HepG2 (cell line): ENCODE results near the gene VSNL1. TPM values are rescaled to one million over a fixed set of nuclear protein-coding genes. Genes with fewer than 3 reads are reported as not detected.

Experiments used
- CBFB ChIP-seq: sonication (generic); formaldehyde crosslinking; IDR thresholded peaks from 2 replicates; pipeline ENCODE4 v1.4.0; 2020; ENCODE audit warnings: missing genetic modification reagents
- DRAP1 ChIP-seq: IDR thresholded peaks from 2 replicates; pipeline ENCODE4 v1.6.1; 2016; ENCODE audit warnings: missing genetic modification reagents, missing compliant biosample characterization
- E2F2 ChIP-seq: sonication (generic); formaldehyde crosslinking; IDR thresholded peaks from 2 replicates; pipeline ENCODE4 v1.4.0; 2020; ENCODE audit warnings: missing genetic modification reagents, borderline replicate concordance
- FOXK2 ChIP-seq: fragments of 450-650 bp; IDR thresholded peaks from 2 replicates; pipeline ENCODE4 v1.6.1; 2016
- FOXM1 ChIP-seq: sonication (generic); formaldehyde crosslinking; IDR thresholded peaks from 2 replicates; pipeline ENCODE4 v1.5.0; 2020; ENCODE audit warnings: missing genetic modification reagents
- ISX ChIP-seq: sonication (generic); formaldehyde crosslinking; conservative IDR thresholded peaks from 2 replicates; pipeline ENCODE4 v1.5.0; 2020; ENCODE audit warnings: missing genetic modification reagents
- KDM6A ChIP-seq: IDR thresholded peaks from 2 replicates; pipeline ENCODE4 v1.6.1; 2016; ENCODE audit warnings: low read depth
- KLF11 ChIP-seq: IDR thresholded peaks from 2 replicates; pipeline ENCODE4 v1.6.1; 2016; ENCODE audit warnings: missing compliant biosample characterization
- KLF12 ChIP-seq: sonication (generic); formaldehyde crosslinking; IDR thresholded peaks from 2 replicates; pipeline ENCODE4 v1.4.0; 2020; ENCODE audit warnings: missing genetic modification reagents, borderline replicate concordance
- LCORL ChIP-seq, 2 experiments: fragments of 450-650 bp in 1 of 2; sonication (generic) in 1 of 2; formaldehyde crosslinking in 1 of 2; IDR thresholded peaks; 2 replicates each; pipeline versions ENCODE4 v1.5.0 to v1.6.1; 2017 to 2020; ENCODE audit warnings: antibody characterized with exemption in 1 of 2, missing genetic modification reagents in 1 of 2
- MXD3 ChIP-seq: IDR thresholded peaks from 2 replicates; pipeline ENCODE4 v1.6.1; 2016; ENCODE audit warnings: mild to moderate bottlenecking, missing biosample characterization, missing genetic modification reagents
- RBAK ChIP-seq: sonication (generic); formaldehyde crosslinking; IDR thresholded peaks from 2 replicates; pipeline ENCODE4 v1.5.1; 2020; ENCODE audit warnings: mild to moderate bottlenecking, missing genetic modification reagents
- STAT5B ChIP-seq: sonication (generic); formaldehyde crosslinking; IDR thresholded peaks from 2 replicates; pipeline ENCODE4 v1.4.0; 2020; ENCODE audit warnings: missing genetic modification reagents
- YEATS4 ChIP-seq: sonication (generic); formaldehyde crosslinking; IDR thresholded peaks from 2 replicates; pipeline ENCODE4 v1.4.0; 2020; ENCODE audit warnings: missing genetic modification reagents, borderline replicate concordance
- ZC3H13 ChIP-seq: sonication (generic); formaldehyde crosslinking; IDR thresholded peaks from 2 replicates; pipeline ENCODE4 v1.8.1; 2023; ENCODE audit warnings: mild to moderate bottlenecking, missing genetic modification reagents, moderate library complexity
- ZFP37 ChIP-seq: sonication (generic); formaldehyde crosslinking; IDR thresholded peaks from 2 replicates; pipeline ENCODE4 v1.4.0; 2020; ENCODE audit warnings: missing genetic modification reagents, borderline replicate concordance
- ZNF225 ChIP-seq: sonication (generic); formaldehyde crosslinking; IDR thresholded peaks from 2 replicates; pipeline ENCODE4 v1.4.0; 2020; ENCODE audit warnings: mild to moderate bottlenecking, missing genetic modification reagents
- ZNF276 ChIP-seq: sonication (generic); formaldehyde crosslinking; IDR thresholded peaks from 2 replicates; pipeline ENCODE4 v1.4.0; 2020; ENCODE audit warnings: mild to moderate bottlenecking, low read depth, missing genetic modification reagents
- ZNF768 ChIP-seq: sonication (generic); formaldehyde crosslinking; IDR thresholded peaks from 2 replicates; pipeline ENCODE4 v1.4.0; 2020; ENCODE audit warnings: missing genetic modification reagents
- ZNF792 ChIP-seq: IDR thresholded peaks from 2 replicates; pipeline ENCODE4 v1.6.1; 2016
- polyA plus RNA-seq, 8 experiments: library from polyadenylated mRNA; depleted of rRNA in 3 of 8; stranded (reverse) in 7 of 8; unstranded in 1 of 8; fragments of >200 nt; fragmentation: Illumina TruSeq in 4 of 8; extraction: Trizol in 4 of 8; gene quantifications; 2 replicates each; pipeline versions ENCODE4 v1.2.1 to v1.2.3, GENCODE V29; 2011 to 2016; ENCODE audit warnings: low read depth in 4 of 8, missing spikeins in 1 of 8, mixed read lengths in 1 of 8; ENCODE audit not compliant: insufficient read depth in 1 of 8
- total RNA-seq, 5 experiments: library from RNA; depleted of rRNA; stranded (reverse); fragments of >200 nt; fragmentation: Illumina TruSeq; extraction: Trizol; gene quantifications; 2 replicates each; pipeline ENCODE4 v1.2.3, GENCODE V29; 2016; ENCODE audit warnings: low read depth in 1 of 5

The VSNL1 gene
- total and polyA plus RNA-seq, 2 of the 13 experiments (the other 11 are each of a cell fraction or from before 2014, with no cell fraction given) = 63.2 to 95.9 TPM

GRCh38 chr2:17540093-17540812 lies at the start of gene VSNL1 (continued):
- peak; percentile 87; the same call in 1 of the 2 replicates for TF ChIP-seq E2F2 (CRISPR knock-in tag)
- TF ChIP-seq KLF11 = no peak; the same call in 1 of the 2 replicates
- TF ChIP-seq ISX (CRISPR knock-in tag) = no peak
- TF ChIP-seq ZNF225 (CRISPR knock-in tag) = peak; percentile 82; the same call in 1 of the 2 replicates
- peak; percentile 72 for TF ChIP-seq ZNF768
- peak; percentile 58; the same call in 1 of the 2 replicates for TF ChIP-seq STAT5B (CRISPR knock-in tag)
- TF ChIP-seq KDM6A (CRISPR knock-in tag) = no peak
- TF ChIP-seq KLF12 = peak; percentile 97
- peak; percentile 16; the same call in 1 of the 2 replicates for TF ChIP-seq LCORL (IDR thresholded peaks at IDR 0.05)
- peak; percentile 70 for TF ChIP-seq LCORL (CRISPR knock-in tag; IDR thresholded peaks at IDR 0.05)
- TF ChIP-seq DRAP1 (CRISPR knock-in tag) = peak; percentile 81
- peak; percentile 79; the same call in 1 of the 2 replicates for TF ChIP-seq FOXM1 (CRISPR knock-in tag)
- TF ChIP-seq ZNF792 (CRISPR knock-in tag) = no peak; the same call in 1 of the 2 replicates
- no peak for TF ChIP-seq RBAK (CRISPR knock-in tag)
- TF ChIP-seq ZC3H13 (CRISPR knock-in tag) = peak; percentile 89; the same call in 1 of the 2 replicates
- TF ChIP-seq MXD3 (CRISPR knock-in tag) = peak; percentile 88
- no peak; the same call in 1 of the 2 replicates for TF ChIP-seq ZFP37 (CRISPR knock-in tag)
- TF ChIP-seq ZNF276 (CRISPR knock-in tag) = no peak
- peak; percentile 71; the same call in 1 of the 2 replicates for TF ChIP-seq CBFB (CRISPR knock-in tag)
- TF ChIP-seq YEATS4 (CRISPR knock-in tag) = peak; percentile 97
- no peak for TF ChIP-seq FOXK2
